MCF 10A (cell line): ENCODE measurements around the gene TSPY9. TPM values are rescaled to one million over a fixed set of nuclear protein-coding genes. Genes with fewer than 3 reads are reported as not detected.
"Not testable (repeated sequence)": the region's sequence is repeated elsewhere in the genome, so short reads cannot be mapped to it uniquely, and the experiment has no call there.

Source experiments
- Bru-seq: library from RNA; stranded (reverse); fragments of 400-500 nt; gene quantifications from one replicate; lab custom pipeline; 2021; lab: Mats Ljungman, UMichigan
- BruChase-seq, 2 experiments: library from RNA; stranded (reverse); fragments of 400-500 nt; gene quantifications; one replicate each; lab custom pipeline; 2021; lab: Mats Ljungman, UMichigan
- BruUV-seq: library from RNA; stranded (reverse); fragments of 400-500 nt; replicated peaks from 2 replicates; lab custom pipeline; 2021; lab: Mats Ljungman, UMichigan
- CTCF ChIA-PET: fragments of 300-600 bp; sonication (Branson Sonifier 250); formaldehyde crosslinking; extraction: SDS; loops from one replicate; lab custom pipeline; 2021; ENCODE audit warnings: antibody characterized with exemption, inconsistent platforms; lab: Yijun Ruan, JAX
- POLR2A ChIA-PET: fragments of 300-600, 350-650 bp; sonication (Branson Sonifier 250); formaldehyde crosslinking; extraction: SDS; loops from one replicate; lab custom pipeline; 2020; ENCODE audit warnings: antibody characterized with exemption, inconsistent platforms; lab: Yijun Ruan, JAX
- DNase-seq: peaks from one replicate; pipeline ENCODE4 v3.0.0-alpha.2; 2018; ENCODE audit not compliant: unreplicated experiment
- H3K27ac Mint-ChIP-seq: one replicate; pipeline ENCODE4 v1.8.0; 2022; ENCODE audit warnings: mild to moderate bottlenecking, low read depth, mixed read lengths; ENCODE audit not compliant: unreplicated experiment
- H3K27me3 Mint-ChIP-seq: one replicate; pipeline ENCODE4 v1.8.0; 2022; ENCODE audit warnings: mixed read lengths; ENCODE audit not compliant: insufficient read depth, unreplicated experiment
- H3K36me3 Mint-ChIP-seq: one replicate; pipeline ENCODE4 v1.8.0; 2022; ENCODE audit warnings: mild to moderate bottlenecking, moderate library complexity, mixed read lengths; ENCODE audit not compliant: insufficient read depth, unreplicated experiment
- H3K4me1 Mint-ChIP-seq: one replicate; pipeline ENCODE4 v1.8.0; 2022; ENCODE audit warnings: mixed read lengths; ENCODE audit not compliant: insufficient read depth, unreplicated experiment
- H3K4me3 Mint-ChIP-seq: one replicate; pipeline ENCODE4 v1.8.0; 2022; ENCODE audit warnings: mild to moderate bottlenecking, moderate library complexity, mixed read lengths; ENCODE audit not compliant: unreplicated experiment
- H3K9me3 Mint-ChIP-seq: one replicate; pipeline ENCODE4 v1.8.0; 2022; ENCODE audit warnings: mixed read lengths; ENCODE audit not compliant: unreplicated experiment
- intact Hi-C: fragments of 100-400 bp; cut with micrococcal nuclease; formaldehyde crosslinking; loops from 2 replicates; pipeline ENCODE4 v1.14.1; 2022
- long read RNA-seq: library from polyadenylated mRNA; stranded (forward); transcript quantifications from one replicate; pipeline ENCODE4 v2.0.0, GENCODE V29; 2022
- total RNA-seq: library from RNA; stranded (reverse); gene quantifications from 2 replicates; pipeline ENCODE4 v1.2.3, GENCODE V29; 2022

Gene TSPY9
- total RNA-seq: not detected in 2 replicates
- Bru-seq, nascent RNA: not detected
- not detected for BruChase-seq, experiment 1, labeled RNA remaining after a 6-hour chase
- BruChase-seq, experiment 2, labeled RNA remaining after a 2-hour chase: not detected
- long read RNA-seq: 0 reads

DNA sequence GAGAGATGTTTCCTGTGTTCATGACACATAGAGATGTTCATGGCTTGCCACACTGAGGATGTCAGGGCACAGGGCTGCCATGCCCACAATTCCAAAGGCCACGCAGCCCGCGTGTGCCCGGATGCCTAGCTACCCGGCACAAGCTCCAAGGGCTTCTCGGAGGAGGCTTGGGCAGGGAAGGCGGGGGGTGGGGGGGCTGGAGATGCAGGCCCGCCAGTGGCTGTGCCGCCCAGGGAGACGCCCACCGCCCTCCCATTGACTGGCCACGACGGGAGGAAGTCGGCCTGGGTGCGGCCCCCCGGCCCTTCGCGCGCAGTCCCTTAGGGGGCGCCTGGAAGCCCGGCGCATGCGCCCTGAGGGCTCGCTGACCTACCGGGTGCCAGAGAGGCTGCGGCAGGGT, at the start of gene TSPY9:
Gene TSPY9 (plus strand): TSS at position 301 of the 400 bp plus-strand sequence. CDS start 46 bp downstream, at position 347.
- BruUV-seq, CTCF ChIA-PET, POLR2A ChIA-PET, H3K36me3 Mint-ChIP-seq, H3K27ac Mint-ChIP-seq, H3K9me3 Mint-ChIP-seq, H3K27me3 Mint-ChIP-seq, intact Hi-C loops, H3K4me3 Mint-ChIP-seq, DNase-seq, H3K4me1 Mint-ChIP-seq: not testable (repeated sequence)

DNA sequence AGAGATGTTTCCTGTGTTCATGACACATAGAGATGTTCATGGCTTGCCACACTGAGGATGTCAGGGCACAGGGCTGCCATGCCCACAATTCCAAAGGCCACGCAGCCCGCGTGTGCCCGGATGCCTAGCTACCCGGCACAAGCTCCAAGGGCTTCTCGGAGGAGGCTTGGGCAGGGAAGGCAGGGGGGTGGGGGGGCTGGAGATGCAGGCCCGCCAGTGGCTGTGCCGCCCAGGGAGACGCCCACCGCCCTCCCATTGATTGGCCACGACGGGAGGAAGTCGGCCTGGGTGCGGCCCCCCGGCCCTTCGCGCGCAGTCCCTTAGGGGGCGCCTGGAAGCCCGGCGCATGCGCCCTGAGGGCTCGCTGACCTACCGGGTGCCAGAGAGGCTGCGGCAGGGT, 20.4 kb upstream of the TSPY9 start, which contains the start of gene TSPY1:
Gene TSPY1 (plus strand): TSS at position 301 of the 400 bp plus-strand sequence. CDS start 46 bp downstream, at position 347.
- intact Hi-C loops, H3K27ac Mint-ChIP-seq, CTCF ChIA-PET, DNase-seq, BruUV-seq, H3K4me1 Mint-ChIP-seq, H3K9me3 Mint-ChIP-seq, POLR2A ChIA-PET, H3K27me3 Mint-ChIP-seq, H3K4me3 Mint-ChIP-seq, H3K36me3 Mint-ChIP-seq: not testable (repeated sequence)

- intact Hi-C loops, H3K36me3 Mint-ChIP-seq, H3K9me3 Mint-ChIP-seq, POLR2A ChIA-PET, BruUV-seq, CTCF ChIA-PET, H3K27me3 Mint-ChIP-seq, H3K4me3 Mint-ChIP-seq, DNase-seq, H3K27ac Mint-ChIP-seq, H3K4me1 Mint-ChIP-seq: not testable (repeated sequence)
These were observed 17.3 kb downstream of the TSPY9 start for GRCh38 chrY:9504396-9504795.

- intact Hi-C loops, POLR2A ChIA-PET, DNase-seq, H3K9me3 Mint-ChIP-seq, H3K27me3 Mint-ChIP-seq, H3K36me3 Mint-ChIP-seq, CTCF ChIA-PET, H3K4me1 Mint-ChIP-seq, H3K27ac Mint-ChIP-seq, H3K4me3 Mint-ChIP-seq, BruUV-seq: not testable (repeated sequence)
These were observed 29.2 kb downstream of the TSPY9 start for GRCh38 chrY:9516287-9516686.

DNA sequence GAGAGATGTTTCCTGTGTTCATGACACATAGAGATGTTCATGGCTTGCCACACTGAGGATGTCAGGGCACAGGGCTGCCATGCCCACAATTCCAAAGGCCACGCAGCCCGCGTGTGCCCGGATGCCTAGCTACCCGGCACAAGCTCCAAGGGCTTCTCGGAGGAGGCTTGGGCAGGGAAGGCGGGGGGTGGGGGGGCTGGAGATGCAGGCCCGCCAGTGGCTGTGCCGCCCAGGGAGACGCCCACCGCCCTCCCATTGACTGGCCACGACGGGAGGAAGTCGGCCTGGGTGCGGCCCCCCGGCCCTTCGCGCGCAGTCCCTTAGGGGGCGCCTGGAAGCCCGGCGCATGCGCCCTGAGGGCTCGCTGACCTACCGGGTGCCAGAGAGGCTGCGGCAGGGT, 40.5 kb downstream of the TSPY9 start, which contains the start of gene TSPY10:
Gene TSPY10 (plus strand): TSS at position 301 of the 400 bp plus-strand sequence. CDS start 46 bp downstream, at position 347.
- POLR2A ChIA-PET, CTCF ChIA-PET, DNase-seq, BruUV-seq, intact Hi-C loops, H3K4me3 Mint-ChIP-seq, H3K27ac Mint-ChIP-seq, H3K4me1 Mint-ChIP-seq, H3K36me3 Mint-ChIP-seq, H3K27me3 Mint-ChIP-seq, H3K9me3 Mint-ChIP-seq: not testable (repeated sequence)

Other genes with a start within 250 kb of the TSPY9 start
- gene TSPY4, start 149.8 kb upstream of the TSPY9 start, total RNA-seq: not detected in 2 replicates
- not detected in 2 replicates for gene TSPY8, start 129.5 kb upstream of the TSPY9 start, total RNA-seq
- gene TSPY3, start 88.8 kb upstream of the TSPY9 start, total RNA-seq: not detected in 2 replicates
- gene TSPY1, start 20.3 kb upstream of the TSPY9 start, total RNA-seq: not detected in 2 replicates
- not detected in 2 replicates for gene TSPY10, start 40.6 kb downstream of the TSPY9 start, total RNA-seq